ENCODE measurements around the gene MNX1. TPM values are rescaled to one million over a fixed set of nuclear protein-coding genes. Genes with fewer than 3 reads are reported as not detected.

Gene MNX1
- total RNA-seq, 1 experiment from 2014 or later, result 1.2 TPM

DNA sequence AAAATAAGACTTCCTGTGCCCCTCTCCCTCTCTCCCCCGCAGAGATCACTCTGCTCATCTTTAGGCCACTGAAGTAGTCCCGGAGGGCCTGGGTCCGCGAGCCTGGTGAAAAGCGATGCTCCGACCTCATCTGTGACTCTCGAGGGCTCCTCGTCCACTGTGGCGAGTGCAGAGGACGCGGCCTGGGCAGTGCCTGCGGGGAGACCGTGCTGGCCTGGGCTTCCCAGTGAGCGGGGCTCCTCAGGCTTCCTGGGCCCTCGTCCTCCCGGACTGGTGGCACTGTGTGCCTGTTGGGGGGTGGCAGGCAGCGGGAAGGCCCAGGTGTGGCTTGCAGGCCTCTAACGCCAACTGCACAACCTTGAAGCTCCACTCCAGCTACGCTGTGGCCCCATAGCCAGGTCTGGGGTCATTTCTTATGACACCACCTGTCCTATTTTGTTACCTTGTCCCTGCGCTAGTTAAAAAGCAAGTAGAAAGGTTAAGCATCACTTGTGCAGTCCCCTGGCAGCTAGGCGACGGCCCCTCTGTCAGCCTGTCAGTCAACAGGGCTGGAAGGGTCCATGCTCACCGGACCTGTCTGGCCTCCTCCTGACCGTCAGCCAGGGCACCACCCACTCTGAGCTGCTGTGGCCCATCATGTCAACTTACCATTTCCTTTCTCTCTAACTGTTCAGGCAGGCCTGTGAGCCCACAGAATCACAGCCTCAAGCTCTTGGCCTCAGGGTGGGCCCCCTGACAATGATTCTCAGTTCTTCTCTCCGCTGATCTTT lies 20.5 kb downstream of the MNX1 start:
- no peak overlapping the region for H3K4me3 ChIP-seq (ENCODE audit: insufficient read depth, low read depth, low read length)
- no peaks in the 10 kb centered on the region for H3K36me3 ChIP-seq (replicated peaks; ENCODE audit: control insufficient read depth, insufficient read depth, low read length)
- DNase-seq, result no peak
- H3K27me3 ChIP-seq (ENCODE audit: control insufficient read depth, insufficient read depth, low read length), result no peaks in the 10 kb centered on the region

DNA sequence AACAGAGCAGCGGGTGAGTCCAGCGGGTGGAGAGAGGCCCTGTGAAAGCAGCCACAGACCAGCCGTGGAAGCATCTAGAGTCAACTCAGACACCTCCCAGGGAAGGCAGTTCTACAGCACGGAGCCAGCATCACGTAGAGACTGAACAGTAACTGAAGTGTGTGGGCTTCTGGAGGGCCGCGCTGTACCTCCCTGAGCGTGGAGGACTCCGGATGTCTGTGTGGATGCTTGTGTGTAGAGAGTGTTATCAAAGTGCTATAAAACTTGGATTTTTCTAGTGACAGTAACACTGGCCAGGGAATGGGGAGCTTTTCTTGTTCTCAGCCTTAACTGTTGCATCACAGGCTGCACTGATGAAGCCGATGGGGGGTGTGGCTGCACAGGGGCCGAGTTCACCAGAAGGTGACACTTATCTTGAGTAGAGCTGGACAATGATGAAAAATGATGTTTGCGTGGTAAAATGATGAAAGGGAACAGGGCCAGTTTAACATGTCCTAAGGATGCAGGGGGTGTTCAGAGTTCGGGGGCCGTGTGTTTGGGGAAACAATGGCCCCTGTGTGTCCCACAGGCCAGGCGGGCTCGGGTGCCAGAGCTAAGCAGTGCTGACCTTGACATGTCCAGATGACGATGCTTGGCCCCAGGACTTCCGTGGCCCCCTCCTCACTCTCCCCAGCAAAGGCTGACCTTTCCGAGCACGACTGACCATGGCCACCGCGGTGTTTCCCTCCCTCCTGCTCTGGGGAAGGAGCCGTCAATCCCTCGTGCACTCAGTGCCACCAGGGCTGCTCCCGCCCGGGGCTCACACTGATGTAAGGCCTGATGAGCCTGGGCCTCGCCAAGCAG lies 21.9 kb downstream of the MNX1 start:
- Histone ChIP-seq H3K27me3 (ENCODE audit: control insufficient read depth, insufficient read depth, low read length) (no peaks in the 10 kb centered on the region), H3K36me3 (replicated peaks; ENCODE audit: control insufficient read depth, insufficient read depth, low read length) (no peaks in the 10 kb centered on the region), H3K4me3 (ENCODE audit: insufficient read depth, low read depth, low read length) (no peak overlapping the region)
- DNase-seq, result no peak

DNA sequence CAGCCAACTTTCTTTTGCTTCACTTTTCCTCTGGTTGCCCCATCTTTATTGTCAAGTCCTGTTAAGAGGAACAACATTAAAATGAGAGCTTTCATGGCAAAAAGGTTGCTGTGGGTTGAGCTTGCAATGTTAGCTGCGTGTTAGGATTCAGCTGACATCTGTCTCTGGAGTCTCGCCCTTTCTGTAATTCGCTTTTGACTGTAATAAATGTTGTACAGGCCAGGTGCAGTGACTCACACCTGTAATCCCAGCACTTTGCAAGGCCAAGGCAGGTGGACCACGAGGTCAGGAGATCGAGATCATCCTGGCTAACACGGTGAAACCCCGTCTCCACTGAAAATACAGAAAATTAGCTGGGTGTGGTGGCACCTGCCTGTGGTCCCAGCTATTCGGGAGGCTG lies 24.1 kb downstream of the MNX1 start:
- Histone ChIP-seq H3K4me3 (ENCODE audit: insufficient read depth, low read depth, low read length) (no peak overlapping the region), H3K27me3 (ENCODE audit: control insufficient read depth, insufficient read depth, low read length) (no peaks in the 10 kb centered on the region), H3K36me3 (replicated peaks; ENCODE audit: control insufficient read depth, insufficient read depth, low read length) (no peaks in the 10 kb centered on the region)
- no peak for DNase-seq

- peak; percentile 55 for DNase-seq
- Histone ChIP-seq H3K4me3 (ENCODE audit: insufficient read depth, low read depth, low read length) (no peak overlapping the region), H3K36me3 (replicated peaks; ENCODE audit: control insufficient read depth, insufficient read depth, low read length) (no peaks in the 10 kb centered on the region), H3K27me3 (ENCODE audit: control insufficient read depth, insufficient read depth, low read length) (no peaks in the 10 kb centered on the region)
Measured at GRCh38 chr7:156985101-156985992, 25.1 kb downstream of the MNX1 start.

DNA sequence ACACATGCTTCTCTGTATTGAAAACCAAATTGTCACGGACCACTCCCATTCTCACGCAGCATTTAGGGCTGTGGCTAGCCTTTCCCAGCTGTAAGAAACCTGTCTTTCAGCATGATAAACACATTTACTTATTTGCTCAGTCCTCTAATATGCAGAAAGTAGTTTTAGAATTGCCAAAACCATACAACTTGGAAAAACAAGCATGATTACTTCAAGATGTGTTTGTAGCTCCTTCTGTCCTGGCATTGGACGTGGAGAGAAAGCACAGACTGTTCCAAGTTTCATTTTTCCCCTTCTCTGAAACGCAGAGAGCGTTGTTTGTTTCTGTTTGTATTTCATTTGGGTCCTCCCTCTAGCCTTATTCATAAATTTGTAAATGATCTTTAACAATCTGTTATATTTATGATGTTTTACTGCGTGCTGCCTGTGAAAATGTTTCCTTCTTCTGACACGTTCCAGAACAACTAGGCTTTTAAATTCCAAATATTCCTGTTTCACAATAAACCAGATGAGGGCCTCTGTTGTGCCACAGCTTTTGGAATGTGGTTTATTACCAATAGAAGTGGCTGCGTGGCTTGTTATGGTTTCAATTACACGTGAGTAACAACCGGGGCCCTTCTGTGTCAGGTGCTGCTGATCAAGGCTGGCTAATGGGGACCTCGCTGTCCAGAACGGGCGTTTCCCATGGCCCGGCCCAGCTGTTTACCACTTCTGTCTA lies 26.1 kb downstream of the MNX1 start:
- H3K4me3 ChIP-seq (ENCODE audit: insufficient read depth, low read depth, low read length), result no peak overlapping the region
- DNase-seq, result no peak
- no peaks in the 10 kb centered on the region for H3K27me3 ChIP-seq (ENCODE audit: control insufficient read depth, insufficient read depth, low read length)
- H3K36me3 ChIP-seq (replicated peaks; ENCODE audit: control insufficient read depth, insufficient read depth, low read length), result no peaks in the 10 kb centered on the region

DNA sequence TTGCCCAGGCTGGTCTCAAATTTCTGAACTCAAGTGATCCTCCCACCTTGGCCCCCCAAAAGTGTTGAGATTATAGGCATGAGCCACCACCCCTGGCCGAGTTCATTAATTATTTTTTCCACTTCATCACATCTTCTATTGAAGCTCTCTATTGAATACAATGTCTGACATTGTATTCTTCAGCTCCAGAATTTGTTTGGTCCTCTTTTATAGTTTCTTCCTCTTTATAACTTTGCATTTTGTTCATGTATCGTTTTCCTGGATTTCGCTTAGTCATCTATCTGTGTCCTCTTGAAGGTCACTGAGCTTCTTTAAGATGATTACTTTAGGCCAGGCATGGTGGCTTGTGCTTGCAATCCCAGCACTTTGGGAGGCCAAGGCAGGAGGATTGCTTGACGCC lies 30.8 kb downstream of the MNX1 start:
- Histone ChIP-seq H3K27me3 (ENCODE audit: control insufficient read depth, insufficient read depth, low read length) (no peaks in the 10 kb centered on the region), H3K4me3 (ENCODE audit: insufficient read depth, low read depth, low read length) (no peak overlapping the region), H3K36me3 (replicated peaks; ENCODE audit: control insufficient read depth, insufficient read depth, low read length) (no peaks in the 10 kb centered on the region)
- no peak for DNase-seq

GRCh38 chr7:156979007-156979606 lies 31.4 kb downstream of the MNX1 start:
- H3K27me3 ChIP-seq (ENCODE audit: control insufficient read depth, insufficient read depth, low read length), result no peaks in the 10 kb centered on the region
- DNase-seq, result no peak
- H3K36me3 ChIP-seq (replicated peaks; ENCODE audit: control insufficient read depth, insufficient read depth, low read length), result no peaks in the 10 kb centered on the region
- H3K4me3 ChIP-seq (ENCODE audit: insufficient read depth, low read depth, low read length), result no peak overlapping the region

DNA sequence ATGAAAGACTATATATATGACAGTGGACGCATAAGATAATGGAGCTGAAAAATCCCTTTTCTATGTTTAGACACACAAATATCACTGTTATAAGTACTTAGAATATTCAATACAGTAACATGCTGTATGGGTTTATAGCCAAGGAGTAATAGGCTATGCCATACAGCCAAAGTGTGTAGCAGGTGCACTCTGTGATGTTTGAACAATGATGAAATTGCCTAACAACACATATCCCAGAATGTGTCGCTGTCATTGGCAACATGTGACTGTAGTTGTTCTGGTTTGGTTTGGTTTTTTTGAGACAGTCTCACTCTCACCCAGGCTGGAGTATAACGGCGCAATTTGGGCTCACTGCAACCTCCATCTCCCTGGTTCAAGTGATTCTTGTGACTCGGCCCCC lies 34.8 kb downstream of the MNX1 start:
- no peaks in the 10 kb centered on the region for H3K27me3 ChIP-seq (ENCODE audit: control insufficient read depth, insufficient read depth, low read length)
- H3K4me3 ChIP-seq (ENCODE audit: insufficient read depth, low read depth, low read length), result no peak overlapping the region
- DNase-seq, result no peak
- H3K36me3 ChIP-seq (replicated peaks; ENCODE audit: control insufficient read depth, insufficient read depth, low read length), result peaks cover 4% of the 10 kb centered on the region; the same call in 1 of the 2 replicates

- H3K27me3 ChIP-seq (ENCODE audit: control insufficient read depth, insufficient read depth, low read length), result no peaks in the 10 kb centered on the region
- no peak for DNase-seq
Measured at GRCh38 chr7:156969972-156970420, 40.5 kb downstream of the MNX1 start.

GRCh38 chr7:156968183-156968582 lies 42.3 kb downstream of the MNX1 start:
- DNase-seq, result no peak
- Histone ChIP-seq H3K27me3 (ENCODE audit: control insufficient read depth, insufficient read depth, low read length) (no peaks in the 10 kb centered on the region), H3K36me3 (replicated peaks; ENCODE audit: control insufficient read depth, insufficient read depth, low read length) (peaks cover 30% of the 10 kb centered on the region), H3K4me3 (ENCODE audit: insufficient read depth, low read depth, low read length) (no peak overlapping the region)

More at GRCh38 chr7:156969972-156970420, 40.5 kb downstream of the MNX1 start:
- H3K4me3 ChIP-seq (ENCODE audit: insufficient read depth, low read depth, low read length), result no peak overlapping the region
- H3K36me3 ChIP-seq (replicated peaks; ENCODE audit: control insufficient read depth, insufficient read depth, low read length), result peaks cover 25% of the 10 kb centered on the region

DNA sequence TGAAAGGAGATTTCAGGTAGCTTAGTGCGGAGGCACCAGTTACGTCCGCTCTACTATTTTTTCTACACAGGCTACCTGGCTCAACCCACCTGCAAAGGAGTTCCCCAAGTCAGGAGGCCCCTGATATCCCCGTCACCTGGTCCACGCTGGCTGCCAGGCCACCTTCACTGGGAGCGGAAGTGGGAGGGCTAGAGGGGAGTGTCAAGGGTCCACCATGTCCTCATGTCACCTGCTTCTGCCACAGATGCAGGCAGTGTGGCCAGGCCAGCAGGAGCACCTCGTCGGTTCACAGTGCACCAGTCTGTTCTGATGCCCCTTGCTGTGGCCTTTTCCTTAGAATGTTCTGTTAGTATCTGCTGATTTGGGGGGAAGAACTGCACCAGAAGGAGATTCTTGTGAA lies 44.1 kb downstream of the MNX1 start:
- peaks cover 42% of the 10 kb centered on the region for H3K36me3 ChIP-seq (replicated peaks; ENCODE audit: control insufficient read depth, insufficient read depth, low read length)
- no peaks in the 10 kb centered on the region for H3K27me3 ChIP-seq (ENCODE audit: control insufficient read depth, insufficient read depth, low read length)
- DNase-seq, result no peak
- no peak overlapping the region for H3K4me3 ChIP-seq (ENCODE audit: insufficient read depth, low read depth, low read length)

- Histone ChIP-seq H3K36me3 (replicated peaks; ENCODE audit: control insufficient read depth, insufficient read depth, low read length) (peaks cover 51% of the 10 kb centered on the region), H3K4me3 (ENCODE audit: insufficient read depth, low read depth, low read length) (no peak overlapping the region), H3K27me3 (ENCODE audit: control insufficient read depth, insufficient read depth, low read length) (no peaks in the 10 kb centered on the region)
- no peak for DNase-seq
Measured at GRCh38 chr7:156964971-156965370, 45.5 kb downstream of the MNX1 start.

GRCh38 chr7:156963472-156963871 lies 47.0 kb downstream of the MNX1 start:
- DNase-seq, result no peak
- peaks cover 54% of the 10 kb centered on the region for H3K36me3 ChIP-seq (replicated peaks; ENCODE audit: control insufficient read depth, insufficient read depth, low read length)
- H3K27me3 ChIP-seq (ENCODE audit: control insufficient read depth, insufficient read depth, low read length), result no peaks in the 10 kb centered on the region
- no peak overlapping the region for H3K4me3 ChIP-seq (ENCODE audit: insufficient read depth, low read depth, low read length)

Measured in H7 (cell line).